ENCODE measurements around the gene BPHL. TPM values are rescaled to one million over a fixed set of nuclear protein-coding genes. Genes with fewer than 3 reads are reported as not detected.

BPHL gene
- 10 to 100 TPM; 10.1 to 26.0 (median 11.8) TPM for total RNA-seq

DNA sequence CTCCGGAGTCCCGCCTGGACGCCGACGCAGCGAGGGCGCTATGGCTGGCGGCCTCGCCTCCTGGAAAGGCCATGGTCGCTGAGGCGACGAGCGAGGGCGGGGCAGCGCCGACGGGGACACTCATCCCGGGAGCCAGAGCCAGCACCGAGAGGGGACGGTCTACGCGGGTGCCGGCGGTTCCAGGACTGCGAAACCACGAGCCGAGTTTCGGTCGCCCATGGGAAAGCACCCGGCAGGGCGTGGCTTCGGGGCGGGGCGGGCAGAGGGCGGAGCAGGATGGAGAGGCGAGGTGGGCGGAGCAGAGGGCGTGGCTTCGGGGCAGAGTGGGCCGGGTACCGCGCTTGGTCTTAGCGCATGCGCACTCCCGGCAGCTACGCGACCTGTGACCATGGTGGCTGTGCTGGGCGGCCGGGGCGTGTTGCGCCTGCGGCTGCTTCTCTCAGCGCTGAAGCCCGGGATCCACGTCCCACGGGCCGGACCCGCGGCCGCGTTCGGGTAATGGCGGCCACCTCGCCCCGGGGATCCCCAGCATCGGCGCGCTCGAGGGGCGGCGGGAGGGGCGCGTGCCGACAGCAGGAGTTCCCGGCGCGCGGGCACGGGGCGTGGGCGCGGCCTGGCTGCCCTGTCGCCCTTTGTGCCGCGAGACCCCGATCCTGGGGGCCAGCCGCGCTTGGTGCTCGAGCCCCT is at the start of gene BPHL:
Gene BPHL, plus strand, starts transcription at position 359 of the 687 bp plus-strand sequence. Its CDS starts 30 bp downstream, at position 389.
- intact Hi-C loops (cut with DNase I) = no loop called here
- 0% methylated on average over 1 to 11 of the region's 89 CpGs for WGBS, 2 donors
- TF ChIP-seq, protein P1, sequence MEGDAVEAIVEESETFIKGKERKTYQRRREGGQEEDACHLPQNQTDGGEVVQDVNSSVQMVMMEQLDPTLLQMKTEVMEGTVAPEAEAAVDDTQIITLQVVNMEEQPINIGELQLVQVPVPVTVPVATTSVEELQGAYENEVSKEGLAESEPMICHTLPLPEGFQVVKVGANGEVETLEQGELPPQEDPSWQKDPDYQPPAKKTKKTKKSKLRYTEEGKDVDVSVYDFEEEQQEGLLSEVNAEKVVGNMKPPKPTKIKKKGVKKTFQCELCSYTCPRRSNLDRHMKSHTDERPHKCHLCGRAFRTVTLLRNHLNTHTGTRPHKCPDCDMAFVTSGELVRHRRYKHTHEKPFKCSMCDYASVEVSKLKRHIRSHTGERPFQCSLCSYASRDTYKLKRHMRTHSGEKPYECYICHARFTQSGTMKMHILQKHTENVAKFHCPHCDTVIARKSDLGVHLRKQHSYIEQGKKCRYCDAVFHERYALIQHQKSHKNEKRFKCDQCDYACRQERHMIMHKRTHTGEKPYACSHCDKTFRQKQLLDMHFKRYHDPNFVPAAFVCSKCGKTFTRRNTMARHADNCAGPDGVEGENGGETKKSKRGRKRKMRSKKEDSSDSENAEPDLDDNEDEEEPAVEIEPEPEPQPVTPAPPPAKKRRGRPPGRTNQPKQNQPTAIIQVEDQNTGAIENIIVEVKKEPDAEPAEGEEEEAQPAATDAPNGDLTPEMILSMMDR (IDR thresholded peaks at IDR 0.05) = no peak
- TF ChIP-seq POLR2A (IDR thresholded peaks at IDR 0.05) = peak in 3 of 4 donors; percentile 82 to 92 (median 84)

DNA sequence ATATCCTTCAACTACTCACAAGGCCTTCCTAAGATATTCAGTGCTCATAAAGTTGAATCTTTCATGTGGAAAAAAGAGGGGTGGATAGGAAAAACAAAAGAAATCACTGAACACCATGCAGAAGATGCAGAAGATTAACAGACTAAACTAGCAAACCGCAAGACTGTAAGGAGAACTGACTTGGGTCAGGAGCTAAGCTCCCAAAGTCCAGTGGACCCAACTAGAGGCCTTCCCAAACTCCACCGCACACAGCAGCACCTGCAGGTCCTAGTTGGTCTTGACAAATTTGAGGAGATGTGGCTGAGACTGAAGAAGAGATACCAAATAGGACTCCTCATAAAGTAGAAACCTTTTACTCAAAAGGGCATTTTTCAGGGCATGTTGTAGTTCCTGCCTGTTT is 46.9 kb upstream of the BPHL start:
- H3K9me3 ChIP-seq = no peaks in the 10 kb centered on the region
- WGBS, 2 donors = 86 to 95% methylated on average over 2 of the region's 2 CpGs
- no peak for TF ChIP-seq POLR2A (IDR thresholded peaks at IDR 0.05)
- TF ChIP-seq, protein P1 (IDR thresholded peaks at IDR 0.05) = no peak
- peaks cover 18 to 62% (median 34%) of the 10 kb centered on the region in 3 donors for H3K4me1 ChIP-seq
- H3K27me3 ChIP-seq = no peaks in the 10 kb centered on the region
- no peak overlapping the region for H3K27ac ChIP-seq
- no peak overlapping the region for H3K4me3 ChIP-seq
- DNase-seq = no peak
- intact Hi-C loops (cut with DNase I) = no loop called here
- H3K36me3 ChIP-seq = peaks cover 0 to 29% (median 0%) of the 10 kb centered on the region in 3 donors

More for the DNA sequence above, at the start of gene BPHL:
- Histone ChIP-seq H3K27me3 (no peaks in the 10 kb centered on the region), H3K4me3 (peak within 1 kb of the TSS; percentile 78 to 100 (median 84)), H3K36me3 (peaks cover 0 to 25% (median 4%) of the 10 kb centered on the region in 3 donors), H3K27ac (peak within 1 kb of the TSS; percentile 96 to 99 (median 98)), H3K4me1 (peaks cover 16 to 32% (median 16%) of the 10 kb centered on the region in 3 donors), H3K9me3 (no peaks in the 10 kb centered on the region)
- peak; percentile 75 for DNase-seq

DNA sequence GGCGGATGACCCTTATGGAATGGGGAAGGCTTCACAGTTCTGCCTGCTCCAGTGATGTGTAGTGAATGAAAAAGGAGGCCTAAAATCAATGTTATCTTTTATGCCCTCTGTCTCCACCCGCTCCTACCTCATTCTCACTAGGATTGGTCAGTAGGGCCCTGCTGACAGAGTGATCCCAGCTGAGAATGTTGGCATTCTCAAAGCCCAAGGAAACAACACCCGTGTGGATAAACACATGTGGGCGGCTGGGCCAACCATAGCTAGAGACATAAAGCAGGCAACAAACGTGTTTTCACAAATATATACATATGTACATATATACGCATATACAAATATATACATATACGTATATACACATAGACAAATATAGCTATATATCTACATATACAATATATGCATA is 45.7 kb upstream of the BPHL start:
- H3K4me1 ChIP-seq = peaks cover 18 to 55% (median 28%) of the 10 kb centered on the region in 3 donors

DNA sequence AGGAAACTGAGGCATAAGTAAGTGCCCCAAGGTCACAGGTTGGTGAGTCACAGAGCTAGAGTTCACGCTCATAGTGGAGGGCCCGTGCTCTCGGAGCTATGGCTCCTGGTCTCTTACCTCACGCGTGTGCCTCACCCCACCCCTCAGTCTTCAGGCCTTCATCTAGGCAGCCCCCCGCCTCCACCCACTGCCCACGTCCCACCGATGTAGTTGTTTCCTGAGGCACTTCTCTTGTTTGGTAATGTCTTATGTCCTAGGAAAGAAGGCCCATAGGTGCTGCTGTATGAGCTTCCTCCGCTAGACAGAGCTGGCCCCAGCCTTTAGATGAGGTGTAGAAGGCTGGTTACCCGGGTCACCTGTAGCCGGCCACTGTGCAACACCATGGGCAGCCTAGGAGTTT is 45.1 kb upstream of the BPHL start:
- TF ChIP-seq, protein P1 (IDR thresholded peaks at IDR 0.05) = no peak
- TF ChIP-seq POLR2A (IDR thresholded peaks at IDR 0.05) = no peak
- no peak for DNase-seq
- H3K4me1 ChIP-seq = peaks cover 18 to 52% (median 27%) of the 10 kb centered on the region in 3 donors
- H3K27ac ChIP-seq = no peak overlapping the region
- no peak overlapping the region for H3K4me3 ChIP-seq
- WGBS, 2 donors = 92 to 95% methylated on average over 9 to 11 of the region's 11 CpGs
- intact Hi-C loops (cut with DNase I) = no loop called here
- H3K27me3 ChIP-seq = no peaks in the 10 kb centered on the region
- no peaks in the 10 kb centered on the region for H3K9me3 ChIP-seq
- H3K36me3 ChIP-seq = peaks cover 8 to 47% (median 8%) of the 10 kb centered on the region in 3 donors

More for the DNA sequence above, 45.7 kb upstream of the BPHL start:
- intact Hi-C loops (cut with DNase I) = no loop called here
- Histone ChIP-seq H3K4me3 (no peak overlapping the region), H3K9me3 (no peaks in the 10 kb centered on the region), H3K27me3 (no peaks in the 10 kb centered on the region), H3K27ac (no peak overlapping the region), H3K36me3 (peaks cover 3 to 41% (median 4%) of the 10 kb centered on the region in 3 donors)
- no peak for DNase-seq
- 69 to 76% methylated on average over 7 of the region's 7 CpGs for WGBS, 2 donors
- TF ChIP-seq, protein P1 (IDR thresholded peaks at IDR 0.05) = no peak
- TF ChIP-seq POLR2A (IDR thresholded peaks at IDR 0.05) = no peak

DNA sequence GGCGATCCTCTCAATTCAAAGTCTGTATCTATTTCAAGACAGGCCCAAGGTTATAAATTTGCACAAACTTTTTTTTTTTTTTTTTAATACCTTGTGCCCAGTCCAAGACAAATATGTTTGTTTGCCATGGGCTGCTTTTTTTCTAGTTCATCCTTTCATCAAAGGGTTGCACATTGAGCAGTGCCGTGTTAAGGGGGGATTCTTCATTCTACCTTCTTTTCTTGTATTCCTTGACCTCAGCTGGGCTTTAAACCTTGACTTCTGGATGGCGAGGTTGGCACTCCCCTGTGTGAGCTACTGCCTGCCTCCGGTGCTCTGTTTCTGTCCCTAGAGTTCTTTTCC is 42.8 kb upstream of the BPHL start:
- 41 to 56% methylated on average over 4 of the region's 4 CpGs for WGBS, 2 donors
- Histone ChIP-seq H3K4me3 (no peak overlapping the region), H3K27me3 (no peaks in the 10 kb centered on the region), H3K27ac (no peak overlapping the region), H3K4me1 (peaks cover 11 to 35% (median 13%) of the 10 kb centered on the region in 3 donors), H3K9me3 (no peaks in the 10 kb centered on the region), H3K36me3 (peaks cover 8 to 65% (median 16%) of the 10 kb centered on the region in 3 donors)
- TF ChIP-seq, protein P1 (IDR thresholded peaks at IDR 0.05) = no peak
- no peak for TF ChIP-seq POLR2A (IDR thresholded peaks at IDR 0.05)
- no peak for DNase-seq
- intact Hi-C loops (cut with DNase I) = no loop called here

All from esophagus squamous epithelium (tissue), 5 donors.